Uterus (tissue), 4 donors: ENCODE measurements around the gene SRGAP2B. TPM values are rescaled to one million over a fixed set of nuclear protein-coding genes. Genes with fewer than 3 reads are reported as not detected.
"Not testable (repeated sequence)": the region's sequence is repeated elsewhere in the genome, so short reads cannot be mapped to it uniquely, and the experiment has no call there.

ENCODE experiments used
- DNase-seq, 2 donors: peaks; one replicate each; pipeline ENCODE4 v3.0.0-alpha.2; 2019 to 2020
- H3K27ac ChIP-seq, 2 donors: fragments of 200-600 bp; sonication (generic); 1 replicate in 1 of 2; 2 replicates in 1 of 2; pipeline ENCODE4 v1.5.1; 2016 to 2018
- H3K27me3 ChIP-seq, 2 donors: fragments of 200-600 bp; sonication (generic); one replicate each; pipeline ENCODE4 v1.5.1; 2018 to 2019; ENCODE audit warnings: control low read depth in 1 of 2
- H3K36me3 ChIP-seq, 2 donors: fragments of 200-600 bp; sonication (generic); one replicate each; pipeline ENCODE4 v1.5.1; 2019; ENCODE audit warnings: control low read depth in 1 of 2
- H3K4me1 ChIP-seq, 2 donors: fragments of 200-600 bp; sonication (generic); one replicate each; pipeline ENCODE4 v1.5.1; 2018 to 2019; ENCODE audit warnings: control low read depth in 1 of 2
- H3K4me3 ChIP-seq, 2 donors: fragments of 200-600 bp; sonication (generic); 1 replicate in 1 of 2; 2 replicates in 1 of 2; pipeline ENCODE4 v1.5.1; 2018 to 2019; ENCODE audit warnings: mild to moderate bottlenecking in 1 of 2
- H3K9me3 ChIP-seq, 2 donors: fragments of 200-600 bp; sonication (generic); one replicate each; pipeline ENCODE4 v1.5.1; 2019; ENCODE audit warnings: control low read depth in 1 of 2
- intact Hi-C: fragments of 100-400 bp; cut with DNase I; formaldehyde crosslinking; loops from one replicate; pipeline ENCODE4 v1.15.1; 2023; ENCODE audit warnings: low total_unique reads
- total RNA-seq, 4 donors: library from RNA; depleted of rRNA in 3 of 4; stranded (reverse); fragments of >200 nt in 3 of 4; gene quantifications; one replicate each; pipeline versions ENCODE4 v1.1.0 to v1.2.4, GENCODE V29; 2014 to 2023
- donor health status: DM: yes; HTN: yes; CAD: no.

The SRGAP2B gene
- 10 to 100 TPM in 3 of 4 donors, 1 to 10 TPM in 1; 3.1 to 51.3 (median 26.9) TPM for total RNA-seq

DNA sequence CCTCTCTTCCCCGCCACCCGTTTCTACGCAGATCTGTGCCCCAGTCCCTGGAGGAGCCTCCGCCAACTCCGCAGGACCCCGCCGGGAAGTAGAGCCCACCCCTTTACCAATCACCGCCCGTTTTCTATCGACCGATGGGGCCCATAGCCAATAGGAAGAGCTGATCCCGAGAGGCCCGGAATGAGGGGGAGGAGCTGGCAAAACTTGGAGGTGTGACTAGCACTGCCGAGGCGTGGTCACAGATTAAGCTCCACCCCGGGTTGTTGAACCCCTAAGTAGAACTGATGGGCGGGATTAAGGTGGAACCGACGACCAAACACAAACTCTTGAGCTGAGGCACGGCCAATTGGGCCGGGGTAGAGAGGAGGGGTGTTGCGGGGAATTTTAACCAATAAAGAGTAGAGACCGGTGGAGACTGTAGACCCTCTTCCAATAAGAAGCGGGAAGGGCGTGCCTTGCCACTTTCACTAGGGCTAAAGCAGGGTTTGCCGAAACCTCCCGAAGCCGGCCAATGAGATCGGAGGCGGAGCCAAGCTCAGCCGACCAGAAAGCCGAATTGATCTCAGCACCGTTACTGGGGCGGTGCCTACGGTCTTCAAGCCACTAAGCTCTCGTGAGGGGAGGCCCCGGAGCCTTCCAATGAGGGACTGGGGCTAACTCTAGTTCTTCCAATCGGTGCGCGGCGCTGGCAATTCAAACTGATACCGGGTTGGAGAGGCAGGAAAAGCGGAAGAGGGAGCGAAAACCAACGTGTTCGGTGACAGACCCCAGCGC is at the start of gene SRGAP2B, which contains the start of gene FAM72D:
TSS of gene SRGAP2B (minus strand) at position 45 of the 774 bp plus-strand sequence. CDS start 2,427 bp downstream, outside the sequence.
TSS of gene FAM72D (plus strand) at position 691 of the 774 bp plus-strand sequence. CDS start 874 bp downstream, outside the sequence.
- Histone ChIP-seq H3K4me3 (peak within 1 kb of the TSS; percentile 28 to 45), H3K27ac (peak within 1 kb of the TSS in 1 of 2 donors; percentile 71)
- H3K9me3 ChIP-seq, H3K27me3 ChIP-seq, intact Hi-C loops, DNase-seq, H3K4me1 ChIP-seq, H3K36me3 ChIP-seq: not testable (repeated sequence)

DNA sequence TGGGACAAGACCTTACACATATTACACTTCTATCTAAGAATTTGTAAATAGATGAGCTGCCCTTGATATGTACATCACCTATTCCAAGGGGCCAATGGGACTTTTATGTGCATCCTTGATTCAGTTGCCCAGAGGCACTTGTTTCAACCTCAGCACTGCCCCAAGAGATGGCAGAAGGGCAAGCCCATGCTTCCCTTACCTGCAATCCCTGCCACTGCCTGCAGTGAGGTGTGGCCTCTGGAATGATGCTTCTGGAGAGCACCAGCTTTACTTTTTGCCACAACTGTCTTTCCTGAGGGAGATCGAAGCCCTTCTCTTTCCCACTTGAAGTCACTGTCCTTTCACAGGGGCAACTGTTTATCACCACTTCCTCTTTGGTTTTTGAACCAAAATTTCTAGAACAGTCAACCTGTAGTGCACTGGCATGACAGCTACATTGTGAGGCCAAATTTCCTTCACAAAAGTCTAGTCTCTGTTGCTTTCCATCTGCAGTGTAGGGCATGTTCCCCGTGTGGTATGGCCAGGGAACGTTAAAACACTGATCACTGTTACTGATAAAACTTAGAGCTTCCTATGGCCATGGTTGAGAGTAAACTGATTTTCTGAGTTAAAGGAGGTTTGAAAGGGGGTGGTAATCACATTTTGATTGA is 49.3 kb upstream of the SRGAP2B start:
- DNase-seq, H3K4me3 ChIP-seq, H3K4me1 ChIP-seq, H3K27ac ChIP-seq, H3K27me3 ChIP-seq, H3K36me3 ChIP-seq, intact Hi-C loops, H3K9me3 ChIP-seq: not testable (repeated sequence)

DNA sequence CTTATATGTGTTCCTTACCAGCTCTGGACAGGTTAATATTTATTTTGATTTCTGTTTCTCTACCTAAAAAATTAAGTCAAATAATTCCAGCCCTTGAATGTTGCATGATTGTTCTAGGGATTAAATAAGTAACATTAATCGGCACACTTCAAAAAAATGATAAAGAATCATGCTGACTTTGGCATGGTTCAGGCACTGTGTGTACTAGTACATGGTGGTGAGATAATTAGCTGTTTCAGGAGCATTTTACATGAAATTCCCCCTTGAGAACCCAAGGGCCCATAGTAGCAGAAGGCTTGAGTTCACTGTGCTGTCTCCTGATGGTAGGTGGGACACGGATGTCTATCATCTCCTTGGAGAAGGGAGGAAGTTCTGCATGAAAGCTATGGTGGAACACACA is 45.4 kb upstream of the SRGAP2B start:
- H3K9me3 ChIP-seq, H3K27ac ChIP-seq, intact Hi-C loops, DNase-seq, H3K27me3 ChIP-seq, H3K4me3 ChIP-seq, H3K36me3 ChIP-seq, H3K4me1 ChIP-seq: not testable (repeated sequence)

DNA sequence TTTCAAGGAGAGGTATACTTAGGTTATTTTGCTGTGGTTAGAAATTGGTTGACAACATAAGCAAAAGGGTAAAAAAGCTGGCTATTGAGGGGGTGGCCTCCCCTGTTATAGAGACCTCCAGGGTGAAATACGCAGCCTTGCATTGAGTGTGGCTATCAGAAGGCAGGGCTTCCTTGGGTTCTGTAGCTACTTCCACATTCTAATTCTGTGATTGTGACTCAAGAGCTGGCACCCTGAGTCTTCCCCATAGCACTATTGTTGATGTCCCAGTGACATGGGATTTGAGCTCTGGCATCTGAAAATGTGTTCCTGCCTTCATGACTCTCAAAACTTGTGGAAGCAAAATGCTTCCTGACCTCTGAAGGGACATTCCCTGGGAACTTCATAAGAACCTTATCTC is 39.3 kb upstream of the SRGAP2B start:
- H3K36me3 ChIP-seq, intact Hi-C loops, DNase-seq, H3K9me3 ChIP-seq, H3K4me1 ChIP-seq, H3K27ac ChIP-seq, H3K27me3 ChIP-seq, H3K4me3 ChIP-seq: not testable (repeated sequence)

DNA sequence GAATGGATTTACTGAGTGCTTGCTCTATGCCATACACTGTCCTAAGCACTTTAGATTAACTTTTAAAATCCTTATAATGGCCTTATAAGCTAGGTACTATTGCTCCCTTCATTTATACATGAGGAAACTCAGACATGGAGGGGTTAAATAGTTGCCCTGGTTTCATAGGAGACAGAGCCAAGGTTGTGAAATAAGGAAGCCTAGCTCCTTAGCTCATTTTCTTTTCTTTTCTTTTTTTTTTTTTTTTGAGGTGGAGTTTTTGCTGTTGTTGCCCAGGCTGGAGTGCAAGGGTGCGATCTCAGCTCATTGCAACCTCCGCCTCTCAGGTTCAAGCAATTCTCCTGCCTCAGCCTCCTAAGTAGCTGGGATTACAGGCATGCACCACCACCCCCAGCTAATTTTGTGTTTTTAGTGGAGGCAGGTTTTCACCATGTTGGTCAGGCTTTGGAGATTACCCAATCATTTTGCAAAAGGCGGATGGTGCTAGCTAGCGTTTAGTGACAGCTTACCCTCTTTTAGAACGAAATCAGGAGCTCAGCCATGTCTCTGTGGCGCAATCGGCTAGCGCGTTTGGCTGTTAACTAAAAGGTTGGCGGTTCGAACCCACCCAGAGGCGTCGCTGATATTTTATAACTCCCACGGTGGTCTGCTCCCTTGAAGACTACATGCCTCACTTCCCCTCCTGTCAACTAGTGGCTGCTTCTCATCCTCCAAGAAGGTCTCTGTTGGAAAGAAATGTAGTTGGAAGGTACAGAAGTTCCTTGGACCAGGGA is 33.8 kb upstream of the SRGAP2B start:
- H3K4me3 ChIP-seq, H3K27ac ChIP-seq, H3K27me3 ChIP-seq, H3K4me1 ChIP-seq, H3K36me3 ChIP-seq, intact Hi-C loops, H3K9me3 ChIP-seq: not testable (repeated sequence)
- peak in 1 of 2 donors; percentile 11 for DNase-seq

DNA sequence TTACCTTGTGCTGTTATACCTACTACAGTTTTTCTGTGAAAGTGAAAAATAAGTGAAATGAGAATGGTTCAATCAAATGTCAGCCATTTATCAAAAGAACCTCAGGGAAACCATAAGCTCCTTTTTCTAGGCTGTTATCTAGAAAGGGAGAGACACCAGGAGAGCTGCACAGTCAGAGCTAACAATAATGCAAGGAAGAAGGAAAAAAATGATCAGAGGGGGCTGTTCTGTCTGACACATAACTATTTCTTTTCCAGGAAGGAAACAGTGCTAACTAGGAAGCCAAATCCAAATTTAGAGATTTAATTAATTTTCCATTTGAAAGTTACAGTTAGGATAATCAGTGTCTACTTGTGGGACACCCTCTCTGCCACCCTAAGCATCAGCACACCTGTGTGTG is 32.0 kb upstream of the SRGAP2B start:
- H3K27ac ChIP-seq, H3K36me3 ChIP-seq, H3K9me3 ChIP-seq, H3K4me1 ChIP-seq, DNase-seq, H3K4me3 ChIP-seq, intact Hi-C loops, H3K27me3 ChIP-seq: not testable (repeated sequence)

DNA sequence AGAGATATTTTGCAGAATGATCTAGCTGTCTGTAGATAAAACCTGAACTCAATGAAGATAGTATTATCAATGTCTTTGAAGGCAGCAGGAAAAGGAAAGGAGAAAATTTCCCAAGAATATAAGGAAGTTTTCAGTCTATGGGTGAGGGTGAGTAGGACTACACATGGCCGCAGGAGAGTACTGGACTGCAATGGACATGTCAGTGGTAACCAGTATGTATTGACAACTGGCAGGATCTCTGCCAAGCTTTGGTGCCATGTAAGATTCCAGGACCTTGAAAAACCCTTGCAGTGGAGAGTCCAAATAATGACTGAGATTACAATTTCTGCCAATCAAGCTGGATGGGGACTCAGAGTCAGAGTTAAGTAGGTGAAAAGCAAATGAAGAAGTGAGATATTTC is 30.0 kb upstream of the SRGAP2B start:
- H3K4me1 ChIP-seq, H3K27me3 ChIP-seq, H3K9me3 ChIP-seq, intact Hi-C loops, H3K36me3 ChIP-seq, DNase-seq, H3K4me3 ChIP-seq, H3K27ac ChIP-seq: not testable (repeated sequence)

DNA sequence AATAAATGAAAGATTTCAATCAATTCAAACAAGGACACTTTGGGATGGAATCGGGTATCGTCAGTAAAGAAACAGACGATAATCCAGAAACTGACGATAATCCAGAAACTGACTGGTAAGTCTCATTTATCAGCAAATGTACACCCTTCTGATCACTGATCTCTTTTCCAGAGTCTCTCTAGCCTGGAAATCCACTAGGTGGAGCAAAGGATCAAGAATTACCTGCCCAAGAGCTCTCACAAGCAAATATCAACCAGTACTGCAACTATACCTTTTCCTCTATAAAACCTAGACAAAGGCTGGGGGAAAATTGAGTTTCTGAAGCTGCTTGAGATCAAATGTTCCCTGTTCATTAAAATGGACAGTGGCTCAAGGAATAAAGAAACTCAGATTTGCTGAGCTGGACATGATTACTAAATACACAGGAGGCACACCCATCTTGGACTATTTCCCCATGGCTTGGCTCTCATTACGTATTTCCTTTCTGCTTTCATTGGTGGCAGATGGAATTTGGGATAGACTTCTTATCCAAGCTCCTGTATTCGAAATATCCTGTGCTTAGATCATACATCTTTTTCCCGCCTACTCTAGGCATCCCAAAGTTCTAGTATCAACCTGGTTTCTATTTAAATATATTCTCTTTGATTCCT is 29.0 kb upstream of the SRGAP2B start:
- H3K9me3 ChIP-seq, H3K36me3 ChIP-seq, H3K27ac ChIP-seq, DNase-seq, H3K4me1 ChIP-seq, H3K27me3 ChIP-seq, H3K4me3 ChIP-seq, intact Hi-C loops: not testable (repeated sequence)

DNA sequence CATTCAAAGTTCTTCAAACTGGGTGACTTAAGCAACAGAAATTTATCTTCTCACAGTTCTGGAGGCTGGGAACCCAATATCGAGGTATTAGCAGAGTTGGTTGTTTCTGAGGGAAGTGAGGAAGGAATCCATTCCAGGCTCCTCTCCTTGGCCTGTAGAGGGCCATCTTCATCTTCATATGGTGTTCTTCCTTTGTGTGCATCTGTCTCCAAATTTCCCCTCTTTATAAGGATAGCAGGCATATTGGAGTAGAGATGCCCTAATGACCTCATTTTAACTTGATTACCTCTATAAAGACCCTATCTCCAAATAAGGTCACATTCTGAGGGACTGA is 27.9 kb upstream of the SRGAP2B start:
- H3K27me3 ChIP-seq, H3K27ac ChIP-seq, H3K4me3 ChIP-seq, H3K36me3 ChIP-seq, H3K4me1 ChIP-seq, intact Hi-C loops, DNase-seq, H3K9me3 ChIP-seq: not testable (repeated sequence)

DNA sequence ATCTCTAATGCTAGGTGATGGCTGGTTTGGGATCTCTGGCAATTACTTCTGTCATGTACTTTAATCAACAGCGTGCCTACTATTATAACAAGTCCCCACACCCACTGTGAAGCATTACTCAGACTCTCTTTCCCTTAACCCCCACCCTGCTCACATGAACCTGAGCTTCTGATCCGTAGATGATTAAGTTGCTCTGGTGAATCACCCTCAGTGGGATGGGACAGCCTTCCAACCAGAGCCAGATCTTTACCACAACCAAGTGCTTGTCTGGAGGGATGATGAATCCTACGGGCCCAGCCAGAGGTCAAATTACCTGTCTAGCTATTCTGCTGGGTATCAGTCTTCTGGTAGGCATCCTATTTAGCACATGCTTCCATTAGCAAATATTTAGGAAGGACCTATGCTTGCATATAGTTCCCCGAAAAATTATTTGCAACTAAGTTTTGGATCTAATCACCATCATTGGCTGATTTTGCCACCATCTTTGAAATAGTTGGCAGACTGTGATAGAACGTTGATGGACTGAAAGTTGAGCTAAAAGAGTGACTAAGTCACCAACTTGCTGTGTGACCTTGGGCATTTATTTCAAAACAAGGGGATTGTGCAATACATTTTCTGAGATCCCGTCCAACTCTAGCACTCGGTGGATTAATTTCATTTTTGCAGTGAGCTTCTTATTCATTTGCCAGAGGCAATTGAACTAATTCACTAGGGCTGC is 27.4 kb upstream of the SRGAP2B start:
- intact Hi-C loops, H3K27ac ChIP-seq, H3K9me3 ChIP-seq, H3K27me3 ChIP-seq, H3K4me1 ChIP-seq, H3K36me3 ChIP-seq, H3K4me3 ChIP-seq, DNase-seq: not testable (repeated sequence)

DNA sequence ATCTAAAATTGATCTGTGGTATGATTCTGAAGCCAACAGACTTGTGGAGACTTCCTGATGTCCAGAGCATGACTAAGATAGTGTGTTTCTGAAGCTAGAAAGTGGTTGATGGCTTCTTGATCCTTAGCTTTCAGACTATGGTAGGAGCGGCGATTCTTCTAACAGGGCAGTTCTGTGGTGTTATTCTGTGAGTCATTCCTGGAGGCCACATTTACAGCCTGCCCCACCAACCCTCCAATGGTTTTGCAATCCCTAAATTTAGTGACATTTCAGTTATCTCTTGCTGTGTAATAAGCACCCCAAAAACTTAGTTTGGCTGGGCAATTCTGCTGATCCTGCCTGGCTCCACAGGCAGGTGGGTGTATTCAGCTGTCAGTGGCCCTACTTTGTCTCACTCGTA is 24.7 kb upstream of the SRGAP2B start:
- H3K27me3 ChIP-seq, intact Hi-C loops, H3K27ac ChIP-seq, H3K36me3 ChIP-seq, H3K4me3 ChIP-seq, H3K9me3 ChIP-seq, H3K4me1 ChIP-seq, DNase-seq: not testable (repeated sequence)
